HG03460 (cell line): ENCODE data around the gene AXDND1.
"Not testable (repeated sequence)": the region's sequence is repeated elsewhere in the genome, so short reads cannot be mapped to it uniquely, and the experiment has no call there.

ENCODE experiments used
- ATAC-seq: cut with Tn5 transposase; IDR thresholded peaks from one replicate; pipeline ENCODE4 v1.9.1; 2021; ENCODE audit not compliant: unreplicated experiment

AXDND1 gene

DNA sequence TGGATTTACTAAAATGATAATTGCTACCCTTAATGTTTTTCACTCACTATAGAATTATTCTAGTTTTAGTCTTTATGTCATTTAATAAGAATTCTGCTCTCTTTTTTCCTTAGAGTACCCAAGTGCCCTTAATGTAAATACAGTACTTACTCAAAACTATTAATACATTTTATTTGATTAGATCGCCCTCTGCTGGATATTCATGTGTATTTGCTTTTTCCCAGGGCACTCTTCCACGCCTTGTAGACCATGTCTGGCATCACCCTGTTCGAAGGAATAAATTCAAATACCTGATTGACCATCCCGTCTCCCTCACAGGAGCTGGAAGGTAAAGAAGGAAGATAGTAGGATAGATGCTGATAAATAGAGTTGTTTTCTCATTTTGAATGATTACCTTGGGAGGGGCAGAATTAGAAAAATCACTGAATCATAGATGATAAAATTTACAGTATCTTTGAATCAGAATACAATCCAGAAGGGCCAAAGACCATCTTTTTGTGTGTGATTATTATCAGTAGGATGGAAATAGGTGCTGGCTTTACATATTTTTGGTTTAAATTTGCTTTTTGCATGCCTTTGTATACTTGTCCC is 4.1 kb downstream of the AXDND1 start:
- ATAC-seq = no peak

DNA sequence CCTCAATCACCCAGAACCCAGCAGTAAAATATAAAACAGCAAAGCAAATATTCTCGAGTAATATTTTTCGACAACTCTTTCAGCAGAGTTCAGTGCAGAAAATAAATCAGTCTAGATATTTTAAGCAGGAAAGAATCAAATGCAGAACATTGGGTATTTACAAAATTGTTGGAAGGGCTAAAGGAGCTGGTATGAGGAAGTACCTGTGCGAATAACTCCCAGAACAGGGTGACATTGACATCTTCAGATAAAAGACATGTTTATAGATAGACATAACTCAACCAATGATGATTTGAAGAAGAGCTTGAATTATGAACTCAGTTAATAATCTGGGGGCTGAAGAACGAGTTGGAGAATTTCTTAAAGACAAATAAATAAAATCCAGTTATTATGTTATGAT is 6.4 kb downstream of the AXDND1 start:
- ATAC-seq = no peak

DNA sequence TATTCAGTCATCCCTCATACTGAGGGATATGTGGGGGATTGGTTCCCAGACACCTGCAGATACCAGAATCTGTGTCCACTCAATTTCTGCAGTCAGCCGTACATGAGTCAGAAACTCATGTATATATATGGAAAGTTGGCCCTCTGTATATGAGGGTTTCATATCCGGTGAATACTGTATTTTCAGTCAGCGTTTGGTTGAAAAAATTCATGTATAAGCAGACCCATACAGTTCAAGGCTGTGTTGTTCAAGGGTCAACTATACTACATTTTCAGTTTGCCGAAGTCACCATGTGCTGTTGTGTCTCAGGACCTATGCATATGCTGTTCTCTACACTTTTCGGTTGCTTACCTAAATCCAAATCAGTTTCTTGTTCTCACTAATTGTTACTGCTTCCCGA is 10.5 kb downstream of the AXDND1 start:
- no peak for ATAC-seq

- no peak for ATAC-seq
Measured at GRCh38 chr1:179380299-179380698, 14.5 kb downstream of the AXDND1 start.

DNA sequence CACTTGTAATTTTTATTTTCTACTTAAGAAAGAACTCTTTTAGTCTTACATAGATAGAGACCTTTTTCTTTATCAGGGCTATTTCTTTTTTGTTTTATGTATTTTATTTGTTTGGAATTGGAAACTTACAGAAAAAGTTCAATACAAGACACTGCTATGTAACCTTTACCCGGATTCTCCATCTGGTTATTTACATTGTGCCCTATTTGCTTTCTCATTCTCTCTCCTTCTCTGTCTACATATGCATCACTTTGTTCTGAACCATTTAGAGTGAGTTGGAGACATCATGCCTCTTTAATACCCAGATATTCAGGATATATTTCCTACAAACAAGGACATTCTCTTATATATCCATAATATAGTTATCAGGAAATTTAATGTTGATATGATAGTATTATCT is 18.3 kb downstream of the AXDND1 start:
- ATAC-seq = no peak

DNA sequence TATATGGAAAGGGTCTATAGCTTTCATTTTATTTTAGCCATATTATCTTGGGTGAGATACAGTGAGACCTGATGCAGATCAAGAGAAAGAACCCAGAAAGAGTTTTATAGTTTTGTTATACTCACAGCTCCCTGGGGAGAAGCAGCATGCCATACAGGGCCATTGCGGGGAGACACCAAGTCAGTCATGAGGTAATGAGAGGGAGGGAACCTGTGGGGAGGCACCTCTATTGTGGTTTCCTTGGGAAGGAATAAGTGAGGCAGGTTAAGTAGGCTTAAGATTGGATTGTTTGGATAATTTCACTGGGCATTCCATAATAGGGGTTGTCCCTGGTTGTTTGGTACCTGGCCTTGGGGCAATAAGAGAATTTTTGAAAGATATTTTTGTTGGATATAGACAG is 19.7 kb downstream of the AXDND1 start:
- no peak for ATAC-seq

- no peak for ATAC-seq
Measured at GRCh38 chr1:179393721-179394120, 27.9 kb downstream of the AXDND1 start.

DNA sequence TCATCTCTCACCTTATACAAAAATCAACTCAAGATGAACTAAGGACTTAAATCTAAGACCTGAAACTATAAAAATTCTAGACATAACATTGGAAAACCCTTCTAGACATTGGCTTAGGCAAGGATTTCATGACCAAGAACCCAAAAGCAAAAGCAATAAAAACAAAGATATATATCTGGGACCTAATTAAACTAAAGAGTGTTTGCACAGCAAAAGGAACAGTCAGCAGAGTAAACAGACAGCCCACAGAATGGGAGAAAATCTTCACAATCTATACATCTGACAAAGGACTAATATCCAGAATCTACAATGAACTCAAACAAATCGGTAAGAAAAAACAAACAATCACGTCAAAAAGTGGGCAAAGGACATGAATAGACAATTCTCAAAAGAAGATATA is 33.6 kb downstream of the AXDND1 start:
- ATAC-seq = not testable (repeated sequence)

DNA sequence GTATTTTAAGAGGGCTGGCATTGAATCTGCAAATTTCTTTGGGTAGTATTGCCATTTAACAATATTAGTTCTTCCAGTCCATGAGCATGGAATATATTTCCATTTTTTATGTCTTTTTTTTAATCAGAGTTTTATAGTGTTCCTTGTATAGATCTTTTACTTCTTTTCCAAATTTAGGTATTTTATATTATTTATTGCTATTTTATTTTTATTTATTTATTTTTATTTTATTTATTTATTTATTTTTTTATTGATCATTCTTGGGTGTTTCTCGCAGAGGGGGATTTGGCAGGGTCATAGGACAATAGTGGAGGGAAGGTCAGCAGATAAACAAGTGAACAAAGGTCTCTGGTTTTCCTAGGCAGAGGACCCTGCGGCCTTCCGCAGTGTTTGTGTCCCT is 52.0 kb downstream of the AXDND1 start:
- not testable (repeated sequence) for ATAC-seq

- not testable (repeated sequence) for ATAC-seq
Measured at GRCh38 chr1:179418706-179419105, 52.9 kb downstream of the AXDND1 start.

GRCh38 chr1:179424610-179425009 is 58.8 kb downstream of the AXDND1 start:
- ATAC-seq = no peak

DNA sequence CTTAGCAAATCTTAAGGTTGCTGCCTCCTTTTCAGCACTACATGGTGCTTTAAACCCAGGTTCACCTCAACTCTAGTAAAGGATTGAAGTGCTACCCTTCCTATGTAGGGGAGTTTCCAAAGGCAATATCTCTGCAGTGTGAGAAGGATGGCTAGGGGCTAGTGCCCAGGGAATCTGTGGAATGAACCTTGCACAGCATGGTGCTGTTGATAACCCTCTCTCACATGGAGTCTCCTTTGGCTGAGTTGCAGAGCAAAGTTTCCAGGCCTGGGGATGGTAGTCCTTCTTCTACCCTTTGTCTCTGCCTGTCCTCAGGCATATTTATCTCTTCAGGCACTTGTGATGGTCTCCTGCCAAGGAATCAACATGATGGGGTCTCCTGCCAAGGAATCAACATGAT is 59.4 kb downstream of the AXDND1 start:
- ATAC-seq = no peak

DNA sequence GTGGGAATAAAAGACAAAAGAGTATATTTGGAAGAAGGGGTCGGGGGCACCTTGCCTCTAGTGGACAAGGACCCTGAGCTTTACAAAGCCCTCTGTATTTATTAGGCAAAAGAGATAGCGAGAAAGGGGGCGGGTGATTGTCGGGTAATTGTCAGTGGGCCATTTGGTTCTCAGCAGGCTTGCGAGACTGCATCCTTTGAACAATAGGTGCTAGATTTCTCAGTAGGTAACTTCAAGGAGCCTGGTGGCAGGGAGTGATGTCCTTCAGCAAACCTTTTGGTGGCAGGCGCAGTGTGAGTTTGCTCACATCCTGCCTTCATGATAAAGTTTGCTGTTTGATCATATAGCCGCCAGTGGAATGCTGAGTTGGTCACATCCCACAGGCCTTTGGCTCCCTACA is 71.4 kb downstream of the AXDND1 start:
- ATAC-seq = no peak

- not testable (repeated sequence) for ATAC-seq
Measured at GRCh38 chr1:179439646-179440045, 73.9 kb downstream of the AXDND1 start.

- ATAC-seq = not testable (repeated sequence)
Measured at GRCh38 chr1:179440301-179440700, 74.5 kb downstream of the AXDND1 start.

DNA sequence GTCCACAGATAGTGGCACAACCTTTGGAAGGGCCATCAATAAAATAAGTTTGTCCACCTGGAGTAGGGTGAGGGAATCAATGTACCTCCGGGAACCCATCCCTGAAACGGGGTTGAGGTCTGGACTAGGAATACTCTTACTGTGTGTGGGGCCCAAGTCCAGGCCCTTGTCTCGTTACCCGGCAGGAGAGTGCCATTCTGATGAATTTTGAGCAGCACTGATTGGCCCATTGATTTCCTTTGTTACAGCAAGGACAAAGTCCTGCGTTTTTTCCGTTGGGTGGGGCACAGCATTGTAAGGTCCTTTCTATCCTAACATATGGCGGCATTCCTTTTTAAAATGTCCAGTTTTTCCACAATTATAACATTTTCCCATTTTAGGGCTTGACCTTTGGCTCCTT is 75.2 kb downstream of the AXDND1 start:
- ATAC-seq = no peak

- no peak for ATAC-seq
Measured at GRCh38 chr1:179441501-179441900, 75.7 kb downstream of the AXDND1 start.

DNA sequence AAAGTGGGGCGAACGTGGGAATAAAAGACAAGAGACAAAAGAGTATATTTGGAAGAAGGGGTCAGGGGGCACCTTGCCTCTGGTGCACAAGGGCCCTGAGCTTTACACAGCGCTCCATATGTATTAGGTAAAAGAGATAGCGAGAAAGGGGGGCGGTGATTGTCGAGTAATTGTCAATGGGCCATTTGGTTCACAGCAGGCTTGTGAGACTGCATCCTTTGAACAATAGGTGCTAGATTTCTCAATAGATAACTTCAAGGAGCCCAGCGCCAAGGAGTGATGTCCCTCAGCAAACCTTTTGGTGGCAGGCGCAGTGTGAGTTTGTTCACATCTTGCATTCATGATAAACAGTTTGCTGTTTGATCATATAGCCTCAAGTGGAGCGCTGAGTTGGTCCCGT is 77.1 kb downstream of the AXDND1 start:
- ATAC-seq = not testable (repeated sequence)

DNA sequence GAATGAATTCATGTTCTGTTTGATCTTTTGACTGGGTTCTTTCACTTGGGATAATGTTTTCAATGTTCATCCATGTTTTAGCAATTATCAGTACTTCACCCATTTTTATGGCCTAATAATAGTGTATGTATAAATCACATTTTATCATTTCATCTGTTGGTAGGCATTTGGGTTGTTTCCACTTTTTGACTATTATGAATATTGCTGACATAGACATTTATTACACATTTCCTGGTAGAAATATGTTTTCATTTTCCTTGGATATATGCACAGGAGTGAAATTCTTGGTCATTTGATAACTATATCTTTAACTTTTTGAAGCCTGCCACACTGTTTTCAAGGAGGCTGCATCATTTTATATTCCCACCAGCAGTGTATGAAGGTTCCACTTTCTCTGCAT is 79.8 kb downstream of the AXDND1 start:
- ATAC-seq = no peak

- no peak for ATAC-seq
Measured at GRCh38 chr1:179447489-179447888, 81.7 kb downstream of the AXDND1 start.

- no peak for ATAC-seq
Measured at GRCh38 chr1:179448437-179449149, 82.8 kb downstream of the AXDND1 start.

GRCh38 chr1:179459606-179460206 is 93.9 kb downstream of the AXDND1 start:
- not testable (repeated sequence) for ATAC-seq
